GM12875 (cell line): ENCODE results near the gene ELAVL1.
"Not testable (repeated sequence)": the region's sequence is repeated elsewhere in the genome, so short reads cannot be mapped to it uniquely, and the experiment has no call there.

Experiments
- H3K4me3 ChIP-seq: one replicate; pipeline ENCODE4 v1.5.1; 2011; ENCODE audit warnings: low read depth, low read length, control low read depth
- CTCF ChIP-seq: IDR thresholded peaks from 2 replicates; pipeline ENCODE4 v1.5.1; 2011; ENCODE audit warnings: low read depth, mild to moderate bottlenecking, control low read depth, inconsistent platforms, low read length, moderate library complexity, borderline replicate concordance; ENCODE audit not compliant: insufficient read depth

The ELAVL1 gene

GRCh38 chr19:8044018-8044417, 38.6 kb upstream of the ELAVL1 start:
- TF ChIP-seq CTCF = no peak
- H3K4me3 ChIP-seq = no peak overlapping the region

GRCh38 chr19:8042900-8043299, 37.5 kb upstream of the ELAVL1 start:
- TF ChIP-seq CTCF = no peak
- no peak overlapping the region for H3K4me3 ChIP-seq

GRCh38 chr19:8041531-8041931, 36.1 kb upstream of the ELAVL1 start:
- no peak overlapping the region for H3K4me3 ChIP-seq
- TF ChIP-seq CTCF = no peak

- H3K4me3 ChIP-seq = no peak overlapping the region
- TF ChIP-seq CTCF = no peak
Measured at GRCh38 chr19:8039231-8039630, 33.8 kb upstream of the ELAVL1 start.

- no peak for TF ChIP-seq CTCF
Measured at GRCh38 chr19:8038815-8039214, 33.4 kb upstream of the ELAVL1 start.

GRCh38 chr19:8036434-8037099, 31.1 kb upstream of the ELAVL1 start:
- no peak overlapping the region for H3K4me3 ChIP-seq
- no peak for TF ChIP-seq CTCF

More at GRCh38 chr19:8038815-8039214, 33.4 kb upstream of the ELAVL1 start:
- H3K4me3 ChIP-seq = no peak overlapping the region

- H3K4me3 ChIP-seq = no peak overlapping the region
- no peak for TF ChIP-seq CTCF
Measured at GRCh38 chr19:8034178-8034525, 28.7 kb upstream of the ELAVL1 start.

GRCh38 chr19:8033287-8034177, 28.1 kb upstream of the ELAVL1 start:
- H3K4me3 ChIP-seq = not testable (repeated sequence)
